Nephron (organoid): ENCODE measurements around the gene DNASE1L2.

ENCODE experiments used
- H3K27ac Mint-ChIP-seq, 3 experiments: 2 replicates each; pipeline ENCODE4 v1.8.0; 2020; ENCODE audit warnings: mixed read lengths in 3 of 3, mild to moderate bottlenecking in 2 of 3, moderate library complexity in 1 of 3
- H3K27me3 Mint-ChIP-seq: 2 replicates; pipeline ENCODE4 v1.8.0; 2021; ENCODE audit warnings: low read depth, mild to moderate bottlenecking, moderate library complexity, mixed read lengths
- H3K36me3 Mint-ChIP-seq: 2 replicates; pipeline ENCODE4 v1.8.0; 2020; ENCODE audit warnings: low read depth, mixed read lengths
- H3K4me1 Mint-ChIP-seq: 2 replicates; pipeline ENCODE4 v1.8.0; 2020; ENCODE audit warnings: mixed read lengths
- H3K4me3 Mint-ChIP-seq, 3 experiments: 2 replicates each; pipeline ENCODE4 v1.8.0; 2020; ENCODE audit warnings: mild to moderate bottlenecking in 3 of 3, mixed read lengths in 3 of 3, moderate library complexity in 2 of 3
- H3K9me3 Mint-ChIP-seq: 2 replicates; pipeline ENCODE4 v1.8.0; 2020; ENCODE audit warnings: mixed read lengths
- TF ChIP-seq, protein P1 (sequence below), 3 experiments: fragments of 200-600 bp; sonication (generic); IDR thresholded peaks; one replicate each; pipeline ENCODE4 v1.5.0; 2021; ENCODE audit warnings: antibody characterized with exemption in 3 of 3; ENCODE audit not compliant: unreplicated experiment in 3 of 3

The DNASE1L2 gene

DNA sequence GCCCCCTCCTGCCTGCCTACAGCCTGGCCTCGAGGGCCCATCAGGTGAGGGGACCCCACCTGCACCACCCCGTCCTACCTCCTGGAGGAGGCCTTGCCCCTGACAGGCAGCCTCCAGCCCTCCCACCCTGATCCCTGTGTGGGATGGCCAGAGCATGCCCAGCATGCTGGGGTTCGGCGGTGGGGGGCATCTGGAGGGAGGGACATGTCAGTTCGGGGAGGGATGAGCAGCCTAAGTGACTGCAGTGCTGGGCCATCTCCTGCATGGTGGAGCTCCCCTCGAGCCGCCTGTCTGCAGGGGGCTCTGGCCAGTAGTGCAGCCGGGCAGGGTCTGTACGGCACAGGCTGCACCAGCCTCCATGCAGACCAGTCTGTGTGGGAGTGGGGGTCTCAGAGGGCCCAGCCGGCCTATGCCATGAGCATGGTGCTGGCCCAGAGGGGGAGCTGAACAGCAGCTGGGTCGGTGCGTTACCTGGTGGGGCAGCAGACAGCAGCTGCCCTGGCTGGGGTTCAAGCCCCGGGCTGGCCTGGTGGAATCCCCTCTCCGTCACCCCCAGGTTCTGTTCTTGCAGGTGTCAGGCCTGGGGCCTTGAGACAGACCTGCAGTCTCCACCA is 35.7 kb downstream of the DNASE1L2 start:
- TF ChIP-seq, protein P1, sequence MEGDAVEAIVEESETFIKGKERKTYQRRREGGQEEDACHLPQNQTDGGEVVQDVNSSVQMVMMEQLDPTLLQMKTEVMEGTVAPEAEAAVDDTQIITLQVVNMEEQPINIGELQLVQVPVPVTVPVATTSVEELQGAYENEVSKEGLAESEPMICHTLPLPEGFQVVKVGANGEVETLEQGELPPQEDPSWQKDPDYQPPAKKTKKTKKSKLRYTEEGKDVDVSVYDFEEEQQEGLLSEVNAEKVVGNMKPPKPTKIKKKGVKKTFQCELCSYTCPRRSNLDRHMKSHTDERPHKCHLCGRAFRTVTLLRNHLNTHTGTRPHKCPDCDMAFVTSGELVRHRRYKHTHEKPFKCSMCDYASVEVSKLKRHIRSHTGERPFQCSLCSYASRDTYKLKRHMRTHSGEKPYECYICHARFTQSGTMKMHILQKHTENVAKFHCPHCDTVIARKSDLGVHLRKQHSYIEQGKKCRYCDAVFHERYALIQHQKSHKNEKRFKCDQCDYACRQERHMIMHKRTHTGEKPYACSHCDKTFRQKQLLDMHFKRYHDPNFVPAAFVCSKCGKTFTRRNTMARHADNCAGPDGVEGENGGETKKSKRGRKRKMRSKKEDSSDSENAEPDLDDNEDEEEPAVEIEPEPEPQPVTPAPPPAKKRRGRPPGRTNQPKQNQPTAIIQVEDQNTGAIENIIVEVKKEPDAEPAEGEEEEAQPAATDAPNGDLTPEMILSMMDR (IDR thresholded peaks at IDR 0.05; ENCODE audit: unreplicated experiment in 3 of 3) = no peak

DNA sequence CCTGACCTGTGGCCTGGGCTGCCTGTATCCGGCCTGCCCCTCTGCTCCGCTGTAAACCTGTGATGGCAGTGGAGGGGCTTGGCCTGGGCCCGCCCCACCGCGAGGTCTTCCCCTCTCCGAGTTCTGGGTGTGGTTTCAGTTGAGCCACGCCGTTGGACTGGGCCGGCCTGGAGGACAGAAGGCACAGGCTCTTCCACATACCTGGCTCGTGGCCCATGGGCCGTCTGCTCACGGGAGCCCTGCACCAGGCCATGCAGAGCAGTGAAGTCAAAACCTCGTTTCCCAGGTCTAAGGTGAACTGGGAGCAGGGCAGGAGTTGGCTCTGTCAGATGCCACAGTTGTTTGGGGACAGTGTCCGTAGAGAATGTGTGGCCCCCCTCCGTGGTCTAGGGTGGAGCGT is 37.2 kb downstream of the DNASE1L2 start:
- H3K27ac Mint-ChIP-seq = no peak overlapping the region
- H3K27me3 Mint-ChIP-seq = no peaks in the 10 kb centered on the region
- H3K9me3 Mint-ChIP-seq = no peaks in the 10 kb centered on the region
- TF ChIP-seq, protein P1 (IDR thresholded peaks at IDR 0.05; ENCODE audit: unreplicated experiment in 3 of 3) = no peak
- H3K4me1 Mint-ChIP-seq = peaks cover 6% of the 10 kb centered on the region
- peak overlapping the region in 1 of 3 experiments; percentile 19 for H3K4me3 Mint-ChIP-seq
- no peaks in the 10 kb centered on the region for H3K36me3 Mint-ChIP-seq

More for the DNA sequence above, 35.7 kb downstream of the DNASE1L2 start:
- Mint-ChIP-seq H3K27me3 (no peaks in the 10 kb centered on the region), H3K36me3 (no peaks in the 10 kb centered on the region), H3K9me3 (no peaks in the 10 kb centered on the region), H3K4me1 (peaks cover 8% of the 10 kb centered on the region), H3K27ac (no peak overlapping the region), H3K4me3 (no peak overlapping the region)

DNA sequence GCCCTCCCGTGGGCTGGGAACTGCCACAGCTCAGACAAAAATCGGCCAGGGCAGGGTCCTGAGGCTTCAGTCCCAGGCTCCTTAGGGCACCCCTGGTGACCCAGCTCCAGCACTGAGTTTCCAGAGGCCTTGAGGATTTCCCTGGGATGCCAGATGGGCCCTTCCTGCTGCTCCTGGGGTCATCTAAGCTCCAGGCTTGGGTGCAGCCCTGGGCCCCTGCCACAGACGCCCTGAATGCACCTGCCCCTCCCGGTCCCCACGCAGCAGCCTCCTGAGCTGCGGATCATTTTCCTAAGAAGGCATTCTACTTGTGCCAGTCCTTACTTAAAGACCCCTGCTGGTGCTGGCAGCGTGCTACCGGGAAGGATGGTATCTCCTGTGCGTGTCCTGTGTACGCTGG is 37.7 kb downstream of the DNASE1L2 start:
- H3K4me3 Mint-ChIP-seq = no peak overlapping the region
- peaks cover 6% of the 10 kb centered on the region for H3K4me1 Mint-ChIP-seq
- H3K27me3 Mint-ChIP-seq = no peaks in the 10 kb centered on the region
- no peak overlapping the region for H3K27ac Mint-ChIP-seq
- TF ChIP-seq, protein P1 (IDR thresholded peaks at IDR 0.05; ENCODE audit: unreplicated experiment in 3 of 3) = no peak
- no peaks in the 10 kb centered on the region for H3K9me3 Mint-ChIP-seq
- H3K36me3 Mint-ChIP-seq = no peaks in the 10 kb centered on the region

DNA sequence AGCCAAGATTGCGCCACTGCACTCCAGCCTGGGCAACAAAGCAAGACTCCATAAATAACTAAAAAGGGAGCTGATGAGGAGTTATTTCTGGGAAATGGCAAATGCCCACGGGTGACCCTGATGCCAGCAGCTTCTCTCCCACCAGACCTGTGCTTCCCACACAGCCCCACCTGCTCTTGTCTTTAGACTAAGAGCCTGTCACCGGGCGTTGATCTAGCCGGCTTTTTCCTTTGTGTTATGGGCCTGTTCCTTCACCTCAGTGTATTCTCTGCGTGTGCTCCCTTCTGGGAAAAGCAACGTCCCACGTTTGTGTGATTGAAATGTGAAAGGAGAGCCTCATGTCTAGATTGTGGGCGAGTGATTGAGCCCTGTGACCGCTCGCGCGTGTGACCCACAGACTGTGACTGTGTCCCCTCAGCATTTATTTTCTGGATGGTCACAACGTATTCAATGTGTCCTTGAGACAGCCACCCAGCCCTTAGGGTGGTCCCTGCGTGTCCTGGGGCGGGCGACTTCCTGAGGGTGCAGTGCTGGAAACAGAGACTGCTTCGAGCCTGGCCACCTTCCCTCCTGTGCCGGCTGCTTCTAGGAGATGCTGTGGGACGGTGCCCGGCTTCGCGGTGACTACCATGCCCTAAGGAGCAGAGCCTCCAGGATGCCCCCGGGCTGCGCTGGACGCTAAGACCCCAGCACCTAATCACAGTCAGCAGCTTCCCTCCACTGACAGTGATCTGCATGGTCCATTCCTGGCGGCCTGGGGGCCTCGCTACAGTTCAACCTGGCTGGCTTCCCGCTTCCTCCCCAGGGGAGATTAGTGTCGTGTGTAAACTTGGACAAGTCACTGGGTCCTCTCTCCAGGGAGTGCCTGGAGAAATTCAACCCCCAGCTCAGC is 39.5 kb downstream of the DNASE1L2 start:
- H3K27me3 Mint-ChIP-seq = peaks cover under 1% of the 10 kb centered on the region
- peaks cover 11% of the 10 kb centered on the region for H3K4me1 Mint-ChIP-seq
- H3K36me3 Mint-ChIP-seq = no peaks in the 10 kb centered on the region
- TF ChIP-seq, protein P1 (IDR thresholded peaks at IDR 0.05; ENCODE audit: unreplicated experiment in 3 of 3) = no peak
- H3K27ac Mint-ChIP-seq = no peak overlapping the region
- no peak overlapping the region for H3K4me3 Mint-ChIP-seq
- H3K9me3 Mint-ChIP-seq = no peaks in the 10 kb centered on the region

DNA sequence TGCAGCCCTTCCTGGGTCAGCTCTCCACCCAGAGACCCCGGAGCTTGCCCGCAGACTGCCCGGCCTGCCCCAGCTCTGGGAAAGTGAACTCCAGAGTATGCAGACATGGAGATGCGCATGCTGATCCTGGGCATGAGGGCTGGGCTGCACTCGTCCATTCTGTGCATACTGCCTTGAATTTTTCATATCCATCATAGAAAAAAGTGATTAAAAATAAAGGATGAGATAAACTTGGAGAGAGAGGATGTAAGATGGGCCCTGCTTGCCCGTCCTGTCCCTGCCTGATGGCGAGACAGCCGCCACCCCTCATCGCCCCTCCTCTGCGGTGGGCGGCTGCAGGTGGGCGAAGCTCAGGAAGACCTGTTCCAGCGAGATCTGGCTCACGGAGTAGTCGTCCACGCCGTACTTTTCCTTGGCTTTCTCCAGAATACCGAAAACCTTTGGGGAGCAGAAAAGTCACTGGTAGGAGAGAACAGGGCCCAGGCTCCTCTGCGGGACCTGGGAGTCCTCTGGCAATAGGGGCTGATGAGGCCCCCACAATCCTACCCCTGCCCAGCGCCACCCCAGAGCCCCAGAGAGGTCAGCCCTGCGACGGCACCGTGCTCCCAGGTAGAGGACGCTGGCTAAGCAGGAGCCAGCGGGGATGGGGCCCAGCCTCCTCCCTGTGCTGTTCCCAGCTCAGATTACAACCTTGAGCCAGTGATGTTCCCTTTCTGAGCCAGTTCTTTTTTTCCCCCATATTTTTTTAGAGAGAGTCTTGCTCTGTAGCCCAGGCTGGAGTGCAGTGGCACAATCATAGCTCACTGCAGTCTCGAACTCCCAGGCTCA is 40.3 kb downstream of the DNASE1L2 start:
- H3K4me1 Mint-ChIP-seq = peaks cover 11% of the 10 kb centered on the region
- peaks cover 3% of the 10 kb centered on the region for H3K27me3 Mint-ChIP-seq
- no peaks in the 10 kb centered on the region for H3K36me3 Mint-ChIP-seq
- no peak overlapping the region for H3K27ac Mint-ChIP-seq
- TF ChIP-seq, protein P1 (IDR thresholded peaks at IDR 0.05; ENCODE audit: unreplicated experiment in 3 of 3) = no peak
- no peak overlapping the region for H3K4me3 Mint-ChIP-seq
- H3K9me3 Mint-ChIP-seq = no peaks in the 10 kb centered on the region
